Sigmoid colon (tissue), 7 donors: Measurements from ENCODE around the gene TRIM64. TPM values are rescaled to one million over a fixed set of nuclear protein-coding genes. Genes with fewer than 3 reads are reported as not detected.
"Not testable (repeated sequence)": the region's sequence is repeated elsewhere in the genome, so short reads cannot be mapped to it uniquely, and the experiment has no call there.

Source experiments
- DNase-seq: peaks from one replicate; pipeline ENCODE4 v3.0.0-alpha.2; 2019
- H3K27ac ChIP-seq, 4 donors: fragments of 200-600 bp; sonication (generic); one replicate each; pipeline ENCODE4 v1.5.1; 2016 to 2019; ENCODE audit warnings: mild to moderate bottlenecking in 1 of 4
- H3K27me3 ChIP-seq, 3 donors: fragments of 200-600 bp; sonication (generic); one replicate each; pipeline ENCODE4 v1.5.1; 2019; ENCODE audit warnings: mild to moderate bottlenecking in 1 of 3
- H3K36me3 ChIP-seq, 4 donors: fragments of 200-600 bp; sonication (generic); one replicate each; pipeline ENCODE4 v1.5.1; 2016 to 2019
- H3K4me1 ChIP-seq, 4 donors: fragments of 200-600 bp; sonication (generic); one replicate each; pipeline ENCODE4 v1.5.1; 2017 to 2019
- H3K4me3 ChIP-seq, 4 donors: fragments of 200-600 bp; sonication (generic); one replicate each; pipeline ENCODE4 v1.5.1; 2017 to 2019; ENCODE audit warnings: mild to moderate bottlenecking in 2 of 4, moderate library complexity in 1 of 4
- H3K9me3 ChIP-seq, 4 donors: fragments of 200-600 bp in 3 of 4; sonication (generic) in 3 of 4; one replicate each; pipeline versions ENCODE4 v1.5.1 to v1.6.1; 2013 to 2019
- CTCF ChIP-seq, 4 experiments: fragments of 450-650 bp in 3 of 4; fragments of 200-600 bp in 1 of 4; IDR thresholded peaks; one replicate each; pipeline ENCODE4 v1.5.1; 2016 to 2019; ENCODE audit warnings: antibody characterized with exemption in 4 of 4, mild to moderate bottlenecking in 3 of 4, moderate library complexity in 2 of 4
- EP300 ChIP-seq, 4 donors: sonication (generic); formaldehyde crosslinking; IDR thresholded peaks; one replicate each; pipeline ENCODE4 v1.6.1; 2017; ENCODE audit warnings: antibody characterized with exemption in 4 of 4
- POLR2A ChIP-seq, 2 donors: fragments of 450-650 bp; IDR thresholded peaks; one replicate each; pipeline ENCODE4 v1.6.1; 2016; ENCODE audit warnings: antibody characterized with exemption in 2 of 2, mild to moderate bottlenecking in 2 of 2, moderate library complexity in 2 of 2
- POLR2AphosphoS5 ChIP-seq, 4 donors: sonication (generic); formaldehyde crosslinking; IDR thresholded peaks; one replicate each; pipeline ENCODE4 v1.6.1; 2017; ENCODE audit warnings: antibody characterized with exemption in 4 of 4
- WGBS, 2 donors: extraction: QIAGEN DNeasy Blood & Tissue Kit; methylation state at CpG; one replicate each; pipeline ENCODE4 v1.1.7; 2013; 5-methylcytosine and 5-hydroxymethylcytosine counted together
- intact Hi-C: fragments of 100-400 bp; cut with DNase I; formaldehyde crosslinking; loops from one replicate; pipeline ENCODE4 v1.15.1; 2023
- polyA plus RNA-seq, 3 donors: library from polyadenylated mRNA; stranded (reverse); fragments of 200-250 nt; gene quantifications; one replicate each; pipeline ENCODE4 v1.2.3, GENCODE V29; 2013
- small RNA-seq, 3 donors: library from RNA; depleted of rRNA; stranded (forward); fragments of <200 nt; gene quantifications; one replicate each; pipeline ENCODE3, GENCODE V24; 2016
- total RNA-seq, 4 donors: library from RNA; depleted of rRNA; stranded (reverse); fragments of >200 nt; gene quantifications; one replicate each; pipeline ENCODE4 v1.1.0, GENCODE V29; 2016
- donor health status: healthy with polysubstance abuse.
- donor health status: Bipolar disorder and iron deficiency.
- donor health status: healthy.

TRIM64 gene, protein sequence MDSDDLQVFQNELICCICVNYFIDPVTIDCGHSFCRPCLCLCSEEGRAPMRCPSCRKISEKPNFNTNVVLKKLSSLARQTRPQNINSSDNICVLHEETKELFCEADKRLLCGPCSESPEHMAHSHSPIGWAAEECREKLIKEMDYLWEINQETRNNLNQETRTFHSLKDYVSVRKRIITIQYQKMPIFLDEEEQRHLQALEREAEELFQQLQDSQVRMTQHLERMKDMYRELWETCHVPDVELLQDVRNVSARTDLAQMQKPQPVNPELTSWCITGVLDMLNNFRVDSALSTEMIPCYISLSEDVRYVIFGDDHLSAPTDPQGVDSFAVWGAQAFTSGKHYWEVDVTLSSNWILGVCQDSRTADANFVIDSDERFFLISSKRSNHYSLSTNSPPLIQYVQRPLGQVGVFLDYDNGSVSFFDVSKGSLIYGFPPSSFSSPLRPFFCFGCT
- total RNA-seq (not detected), polyA plus RNA-seq (not detected)

DNA sequence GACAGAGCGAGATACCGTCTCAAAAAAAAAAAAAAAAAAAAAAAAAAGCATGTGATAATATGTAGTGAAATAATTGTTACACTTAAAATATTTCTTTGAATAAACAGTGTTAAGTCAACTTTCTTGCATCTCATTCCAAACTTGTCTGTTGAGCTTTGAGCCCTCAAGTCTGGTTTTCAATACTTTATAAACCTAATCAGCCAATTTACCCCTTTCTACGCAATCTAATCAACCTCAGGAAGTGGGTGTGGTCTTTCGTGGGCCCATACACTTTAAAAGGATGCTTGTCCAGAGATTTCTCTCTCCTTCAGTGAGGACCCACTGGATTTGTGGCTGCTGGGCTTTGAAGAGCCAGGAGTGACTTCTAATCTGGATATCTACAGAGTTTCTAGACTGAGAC lies at the start of gene TRIM64:
TRIM64 (plus strand) TSS at position 301 of the 400 bp plus-strand sequence. CDS start 2,467 bp downstream, outside the sequence.
- H3K9me3 ChIP-seq, H3K27ac ChIP-seq, intact Hi-C loops, H3K27me3 ChIP-seq, H3K36me3 ChIP-seq, DNase-seq, H3K4me1 ChIP-seq, H3K4me3 ChIP-seq: not testable (repeated sequence)
- WGBS, 2 donors, result no CpG with 5 or more reads among the region's 4 CpGs

GRCh38 chr11:89922195-89922660 lies 43.6 kb upstream of the TRIM64 start, which contains the start of gene TRIM49D1:
Gene TRIM49D1, minus strand, starts transcription at chr11:89922245. Its CDS starts 4,535 bp downstream, at chr11:89917710.
- WGBS, 2 donors, result 35 to 59% methylated on average over 3 of the region's 3 CpGs

GRCh38 chr11:89923764-89924163 lies 42.1 kb upstream of the TRIM64 start, which contains the start of gene TRIM49D2:
Gene TRIM49D2, plus strand, starts transcription at chr11:89924064. Its CDS starts 2,698 bp downstream, at chr11:89926762.
- H3K27me3 ChIP-seq, H3K27ac ChIP-seq, H3K4me1 ChIP-seq, H3K36me3 ChIP-seq, intact Hi-C loops, H3K9me3 ChIP-seq, H3K4me3 ChIP-seq, DNase-seq: not testable (repeated sequence)
- 92 to 97% methylated on average over 2 of the region's 6 CpGs for WGBS, 2 donors

More at GRCh38 chr11:89922195-89922660, 43.6 kb upstream of the TRIM64 start, which contains the start of gene TRIM49D1:
- no peaks in the 10 kb centered on the region for H3K27me3 ChIP-seq
- H3K36me3 ChIP-seq, result no peaks in the 10 kb centered on the region
- TF ChIP-seq EP300 (IDR thresholded peaks at IDR 0.05), result no peak
- no peak for TF ChIP-seq POLR2A (IDR thresholded peaks at IDR 0.05)
- TF ChIP-seq CTCF (IDR thresholded peaks at IDR 0.05), result no peak
- no peak for TF ChIP-seq POLR2AphosphoS5 (IDR thresholded peaks at IDR 0.05)
- no peaks in the 10 kb centered on the region for H3K9me3 ChIP-seq
- DNase-seq, result no peak
- no peaks in the 10 kb centered on the region for H3K4me1 ChIP-seq
- H3K4me3 ChIP-seq, result no peak within 1 kb of the TSS
- intact Hi-C loops, result no loop called here
- H3K27ac ChIP-seq, result no peak within 1 kb of the TSS

- H3K27ac ChIP-seq, H3K4me1 ChIP-seq, intact Hi-C loops, H3K4me3 ChIP-seq, H3K27me3 ChIP-seq, H3K36me3 ChIP-seq, H3K9me3 ChIP-seq: not testable (repeated sequence)
- peak; percentile 43 for DNase-seq
- WGBS, 2 donors, result 76 to 91% methylated on average over 3 to 4 of the region's 6 CpGs
These were observed 5.0 kb upstream of the TRIM64 start for GRCh38 chr11:89960833-89961232.

Small RNAs within 50 kb of the gene (small RNA-seq; reads per million reads assigned to genes)
- gene AP004607.1, result 0 reads per million in 3 donors

Other genes starting within 250 kb of the TRIM64 start
- not detected for gene TRIM49, start 157.5 kb upstream of the TRIM64 start, total RNA-seq
- gene TRIM49, start 157.5 kb upstream of the TRIM64 start, polyA plus RNA-seq, result not detected
- gene TRIM64B, start 87.5 kb upstream of the TRIM64 start, total RNA-seq, result not detected
- gene TRIM64B, start 87.5 kb upstream of the TRIM64 start, polyA plus RNA-seq, result not detected
- not detected for gene TRIM49D1, start 43.8 kb upstream of the TRIM64 start, total RNA-seq
- not detected for gene TRIM49D1, start 43.8 kb upstream of the TRIM64 start, polyA plus RNA-seq
- gene TRIM49D2, start 42.0 kb upstream of the TRIM64 start, total RNA-seq, result not detected
- not detected for gene TRIM49D2, start 42.0 kb upstream of the TRIM64 start, polyA plus RNA-seq
- not detected for gene TRIM49C, start 65.1 kb downstream of the TRIM64 start, total RNA-seq
- gene TRIM49C, start 65.1 kb downstream of the TRIM64 start, polyA plus RNA-seq, result not detected
- not detected for gene UBTFL1, start 119.9 kb downstream of the TRIM64 start, total RNA-seq
- gene UBTFL1, start 119.9 kb downstream of the TRIM64 start, polyA plus RNA-seq, result not detected
- gene NAALAD2, start 168.6 kb downstream of the TRIM64 start, total RNA-seq, result 1 to 10 TPM; 1.8 to 3.9 (median 3.7) TPM
- under 1 TPM in 1 of 3 donors, not detected in 2; 0.31 TPM for gene NAALAD2, start 168.6 kb downstream of the TRIM64 start, polyA plus RNA-seq